CD1c-positive myeloid dendritic cell (primary cell): ENCODE results near the gene PHF12.
"Not testable (repeated sequence)": the region's sequence is repeated elsewhere in the genome, so short reads cannot be mapped to it uniquely, and the experiment has no call there.

ENCODE experiments used
- DNase-seq: peaks from one replicate; pipeline ENCODE4 v3.0.0-alpha.2; 2016; ENCODE audit errors: extremely low spot score

The PHF12 gene

DNA sequence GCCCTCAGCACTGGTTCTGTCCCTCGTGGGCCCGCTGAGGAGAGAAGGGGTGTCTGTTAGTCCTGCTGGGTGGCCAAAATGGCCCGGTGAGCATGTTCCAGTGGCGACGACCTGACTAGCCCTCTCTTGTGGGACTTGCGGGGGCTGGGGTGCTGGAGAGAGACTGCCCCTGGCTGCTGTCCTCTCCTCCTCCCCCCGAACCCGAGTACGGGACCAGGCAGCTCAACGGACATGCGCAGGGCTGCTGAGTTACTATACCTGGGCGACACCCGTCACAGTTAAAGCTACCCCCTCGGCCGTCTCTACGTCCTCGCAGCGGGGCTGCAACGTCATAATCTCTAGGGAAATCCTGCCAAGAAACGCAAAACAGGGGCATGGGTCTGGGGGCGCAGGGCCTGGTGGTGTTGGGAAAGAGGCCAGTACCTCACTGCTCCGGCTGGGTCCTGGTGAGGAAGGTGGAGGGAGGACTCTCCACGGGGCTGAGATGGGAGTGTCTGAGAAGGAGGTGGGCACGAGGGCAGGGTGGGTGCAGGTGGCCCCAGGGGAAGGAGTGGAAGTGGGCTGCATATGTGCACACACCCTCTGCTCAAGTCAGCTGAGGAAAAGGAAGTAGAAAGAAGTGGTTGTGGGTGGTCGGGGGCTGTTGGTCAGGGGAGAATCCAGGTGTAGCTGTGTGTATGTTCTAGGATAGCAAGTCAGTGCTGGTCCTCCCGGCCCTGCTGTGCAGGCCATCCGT lies 67.2 kb downstream of the PHF12 start:
- no peak for DNase-seq

- DNase-seq: no peak
Observed at GRCh38 chr17:28882154-28882895, 69.0 kb downstream of the PHF12 start.

GRCh38 chr17:28881533-28882056 lies 69.7 kb downstream of the PHF12 start:
- no peak for DNase-seq

DNA sequence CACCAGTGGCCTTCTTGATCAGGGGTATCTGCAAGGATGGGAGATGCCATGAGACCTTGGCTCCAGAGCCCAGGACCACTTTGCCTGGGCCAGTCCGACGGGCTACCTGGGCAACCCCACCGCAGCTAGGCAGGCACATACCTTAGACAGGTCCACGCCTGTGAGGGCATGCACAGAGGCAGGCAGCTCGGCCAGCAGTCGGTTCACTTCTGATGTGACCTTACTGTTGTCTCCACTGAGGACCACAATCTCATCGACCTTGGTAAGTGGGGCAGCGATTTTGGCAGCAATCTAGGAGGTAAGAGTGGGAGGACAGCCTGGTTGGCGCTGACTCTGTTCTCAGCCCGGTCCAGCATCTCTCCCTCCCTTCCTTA lies 70.8 kb downstream of the PHF12 start:
- DNase-seq: no peak

DNA sequence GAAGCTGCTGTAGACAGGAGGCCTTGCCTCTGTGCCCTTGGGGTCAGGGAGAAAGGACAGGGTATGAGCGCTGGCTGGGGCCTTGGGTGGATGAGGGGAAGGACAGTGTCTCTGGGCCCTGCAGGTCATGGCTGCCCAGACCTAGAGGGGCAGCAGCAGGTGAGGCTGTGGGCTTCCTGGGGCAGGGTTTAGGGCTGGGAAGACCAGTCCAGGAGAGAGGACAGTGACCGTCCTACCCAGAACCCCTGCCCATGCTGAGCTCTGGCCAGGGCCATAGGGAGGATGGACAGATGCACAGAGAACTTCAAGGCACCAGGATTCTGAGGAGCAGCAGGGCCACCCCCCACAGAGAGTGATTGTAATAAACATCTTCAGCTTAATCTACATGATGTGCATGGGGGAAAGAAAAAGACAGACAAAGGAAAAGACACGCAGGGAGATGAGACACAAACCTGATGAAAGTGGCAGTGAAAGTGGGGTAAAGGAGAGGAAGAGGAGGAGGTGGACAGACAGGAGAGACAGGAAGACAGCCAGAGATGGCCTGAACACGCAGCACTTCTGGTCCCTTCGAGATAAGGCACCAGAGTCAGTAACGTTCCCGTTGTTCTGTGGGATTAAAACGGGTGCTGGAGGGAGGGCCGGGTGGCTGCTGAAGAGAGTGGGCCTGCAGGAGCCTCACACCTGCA lies 71.3 kb downstream of the PHF12 start:
- no peak for DNase-seq

DNA sequence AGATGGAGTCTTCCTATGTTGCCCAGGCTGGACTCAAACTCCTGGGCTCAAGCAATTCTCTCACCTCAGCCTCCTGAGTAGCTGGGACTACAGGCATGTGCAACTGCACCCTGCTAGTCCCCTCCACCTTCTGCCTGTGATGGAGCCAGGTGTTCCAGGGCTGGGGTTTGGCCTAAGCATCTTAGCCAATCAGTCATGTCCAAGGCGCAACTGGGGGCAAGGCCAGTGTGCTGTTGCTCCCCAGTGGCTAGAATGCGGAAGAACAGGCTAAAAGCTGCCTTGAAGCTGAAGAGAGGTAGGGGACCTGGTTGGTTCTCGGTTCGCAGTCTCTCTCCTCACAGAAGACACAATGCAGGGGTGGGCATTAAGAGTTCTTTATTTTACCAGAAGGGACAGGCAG lies 72.3 kb downstream of the PHF12 start:
- no peak for DNase-seq

DNA sequence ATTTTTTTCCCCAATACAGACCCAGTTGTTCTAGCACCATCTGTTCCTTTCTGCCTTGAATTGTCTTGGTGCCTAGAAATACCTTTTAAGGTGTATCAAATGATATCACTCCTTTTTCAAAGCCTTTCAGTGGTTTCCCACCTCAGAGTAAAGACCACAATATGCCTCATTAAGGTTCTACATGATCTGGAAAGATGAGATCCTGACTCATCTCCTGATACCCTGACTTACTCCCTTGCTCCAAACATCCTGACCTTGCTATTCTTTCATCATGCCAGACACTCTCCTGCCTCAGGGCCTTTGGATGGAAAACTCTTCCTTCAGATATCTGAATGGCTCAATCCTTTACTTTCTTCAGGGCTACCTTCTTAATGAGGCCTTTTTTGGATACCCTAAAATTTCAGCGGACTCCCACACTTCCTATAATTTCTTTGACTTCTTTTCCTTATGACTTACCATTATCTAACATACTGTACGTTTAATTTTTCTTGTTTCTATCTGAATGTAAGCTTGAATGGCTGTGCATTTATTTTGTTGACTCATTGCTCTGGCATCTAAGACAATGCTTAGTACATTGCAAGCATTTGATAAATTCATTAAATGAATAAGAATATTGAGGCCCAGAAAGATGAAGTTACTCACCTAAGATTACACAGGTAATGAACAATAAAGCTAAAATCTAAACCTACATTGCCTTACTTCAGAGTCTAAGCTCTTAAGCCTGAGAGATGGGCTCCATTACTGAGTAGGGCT lies 73.0 kb downstream of the PHF12 start:
- no peak for DNase-seq

DNA sequence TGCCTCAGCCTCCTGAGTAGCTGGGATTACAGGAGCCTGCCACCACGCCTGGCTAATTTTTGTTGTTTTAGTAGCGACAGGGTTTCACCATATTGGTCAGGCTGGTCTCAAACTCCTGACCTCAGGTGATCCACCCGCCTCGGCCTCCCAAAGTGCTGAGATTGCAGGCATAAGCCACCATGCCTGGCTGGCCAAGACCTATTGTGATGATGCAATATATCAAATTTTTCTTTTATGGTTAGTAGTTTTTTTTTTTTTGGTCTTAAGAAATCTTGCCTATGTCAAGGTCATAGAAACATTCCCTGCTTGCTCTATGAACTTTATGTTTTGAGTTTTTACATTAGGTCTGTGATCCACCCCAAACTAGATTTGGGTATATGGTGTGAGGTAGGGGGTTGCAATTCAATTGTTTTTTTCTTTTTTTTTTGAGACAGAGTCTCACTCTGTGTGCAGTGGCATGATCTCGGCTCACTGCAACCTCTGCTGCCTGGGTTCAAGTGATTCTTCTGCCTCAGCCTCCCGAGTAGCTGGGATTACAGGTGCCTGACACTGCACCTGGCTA lies 74.1 kb downstream of the PHF12 start:
- DNase-seq: not testable (repeated sequence)

DNA sequence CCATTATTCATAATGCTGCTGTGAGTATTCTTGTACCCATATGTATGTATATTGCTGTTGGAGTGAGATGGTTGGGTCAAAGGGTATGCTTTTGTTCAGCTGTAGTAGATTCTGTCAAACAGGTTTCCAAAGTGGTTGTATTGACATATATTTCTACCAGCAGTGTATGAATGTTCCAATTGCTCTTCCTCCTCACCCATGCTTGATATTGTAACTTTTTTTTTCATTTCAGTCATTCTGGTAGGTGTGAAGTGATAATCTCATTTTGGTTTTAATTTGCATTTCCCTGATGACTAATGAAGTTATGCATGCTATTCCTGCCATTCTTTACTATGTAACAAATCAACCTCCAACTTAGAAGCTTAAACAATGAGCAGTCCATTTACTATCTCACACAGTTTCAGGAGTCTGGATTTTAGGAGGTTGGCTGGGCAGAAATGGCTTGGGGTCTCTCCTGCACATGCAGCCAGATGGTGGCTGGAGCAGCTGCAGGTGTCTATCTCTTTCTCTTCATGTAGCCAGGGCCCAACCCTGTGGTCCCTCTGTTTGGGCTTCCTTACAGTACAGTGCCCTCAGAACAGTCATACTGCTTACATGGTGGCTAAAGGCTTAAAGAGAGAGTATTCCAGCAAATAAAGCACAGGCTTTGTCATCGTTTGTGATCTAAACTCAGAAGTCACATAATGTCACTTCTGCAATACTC lies 75.3 kb downstream of the PHF12 start:
- no peak for DNase-seq

DNA sequence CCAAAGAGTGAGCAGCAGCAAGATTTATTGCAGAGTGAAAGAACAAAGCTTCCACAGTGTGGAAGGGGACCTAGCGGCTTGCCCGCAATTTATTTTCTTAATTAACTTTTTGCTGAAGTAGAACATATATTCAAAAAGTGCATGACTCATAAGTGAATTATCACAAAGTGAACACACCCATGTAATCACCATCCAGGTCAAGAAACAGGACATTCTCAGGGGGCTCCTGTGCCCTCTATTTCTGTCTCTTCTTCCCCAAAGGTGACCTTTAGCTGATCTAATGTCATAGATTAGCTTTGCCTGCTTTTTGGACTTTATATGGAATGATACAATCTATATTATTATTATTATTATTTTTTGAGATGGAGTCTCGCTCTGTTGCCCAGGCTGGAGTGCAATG lies 76.6 kb downstream of the PHF12 start:
- no peak for DNase-seq

GRCh38 chr17:28873839-28874238 lies 77.5 kb downstream of the PHF12 start:
- no peak for DNase-seq

- DNase-seq: no peak
Observed at GRCh38 chr17:28871056-28871579, 80.2 kb downstream of the PHF12 start.

DNA sequence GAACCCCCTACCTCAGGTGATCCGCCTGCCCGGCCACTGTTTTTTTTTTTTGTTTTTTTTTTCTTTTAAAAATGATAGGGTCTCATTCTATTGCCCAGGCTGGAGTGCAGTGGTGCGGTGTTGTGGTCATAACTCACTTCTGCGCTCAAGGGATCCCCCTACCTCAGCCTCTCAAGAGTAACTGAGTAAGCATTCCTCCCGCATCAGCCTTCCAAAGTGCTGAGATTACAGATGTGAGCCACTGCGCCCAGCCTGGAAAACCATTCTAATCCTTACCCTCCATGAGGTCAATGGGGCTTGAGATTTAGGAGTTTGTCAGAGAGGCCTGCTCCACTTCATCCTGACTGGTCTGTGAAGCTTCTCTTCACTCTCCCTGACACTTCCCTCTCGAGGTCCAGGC lies 84.0 kb downstream of the PHF12 start:
- DNase-seq: no peak

- DNase-seq: peak; percentile 9
Observed at GRCh38 chr17:28865946-28866752, 85.2 kb downstream of the PHF12 start.

- DNase-seq: no peak
Observed at GRCh38 chr17:28864991-28865849, 86.1 kb downstream of the PHF12 start.

GRCh38 chr17:28863953-28864352 lies 87.4 kb downstream of the PHF12 start:
- no peak for DNase-seq

GRCh38 chr17:28862561-28862960 lies 88.8 kb downstream of the PHF12 start:
- no peak for DNase-seq

DNA sequence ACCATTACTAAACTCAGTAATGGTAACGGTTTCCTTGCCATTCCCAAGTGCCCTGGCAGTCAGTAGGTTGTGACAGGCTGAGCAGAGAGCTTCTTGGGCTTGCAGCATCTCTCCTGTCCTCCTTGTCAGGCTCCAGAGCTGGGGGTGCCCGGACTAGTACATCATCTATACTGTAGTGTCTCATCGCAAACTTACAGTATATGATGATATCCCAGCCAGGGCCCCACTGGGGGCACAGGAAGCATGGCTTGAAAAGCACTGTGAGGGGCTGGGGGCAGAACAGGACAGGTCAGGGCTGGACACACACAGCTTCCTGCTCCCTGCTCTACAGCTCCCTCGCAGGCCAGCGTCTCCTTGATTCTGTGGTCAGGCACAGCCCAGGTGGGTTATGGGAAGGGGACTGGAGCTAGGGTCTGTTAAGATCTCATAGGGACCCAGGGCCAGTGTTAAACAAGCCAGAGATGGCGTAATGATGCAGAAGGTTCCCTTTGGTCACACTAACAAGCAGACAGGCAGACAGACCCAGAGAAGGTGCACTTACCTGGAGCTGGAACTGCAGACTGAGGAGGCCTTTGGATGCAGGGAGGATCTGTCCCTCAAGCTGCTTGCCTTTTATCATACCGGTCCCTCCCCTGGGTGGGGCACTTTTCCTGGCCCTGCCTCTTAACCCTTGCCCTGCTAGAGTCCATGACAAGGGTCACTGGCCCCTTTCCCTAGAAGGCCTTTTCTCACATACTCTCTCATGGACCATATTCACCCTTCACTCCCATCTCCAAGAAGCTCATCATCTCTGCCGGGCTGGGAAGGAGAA lies 89.7 kb downstream of the PHF12 start:
- DNase-seq: no peak
